Measurements from ENCODE around the gene EXOSC2. TPM values are rescaled to one million over a fixed set of nuclear protein-coding genes. Genes with fewer than 3 reads are reported as not detected.
A peak's percentile ranks its signal among the peaks of the same experiment; 100 is the strongest.

Gene EXOSC2
- total and polyA plus RNA-seq, 2 of the 13 experiments (the other 11 are each of a cell fraction or from before 2014, with no cell fraction given) = 27.5 to 63.8 TPM

- TF ChIP-seq ZNF512 (CRISPR knock-in tag; IDR thresholded peaks at IDR 0.05) = no peak
- no peak for TF ChIP-seq AKAP8 (CRISPR knock-in tag; IDR thresholded peaks at IDR 0.05)
- TF ChIP-seq FOXO1 (CRISPR knock-in tag; IDR thresholded peaks at IDR 0.05) = peak; percentile 9
- TF ChIP-seq NR2C2 (CRISPR knock-in tag; IDR thresholded peaks at IDR 0.05; ENCODE audit: borderline replicate concordance) = peak; percentile 47; the same call in 1 of the 2 replicates
- no peak for TF ChIP-seq FOXM1 (CRISPR knock-in tag; IDR thresholded peaks at IDR 0.05)
- no peak for TF ChIP-seq ATF5 (CRISPR knock-in tag; IDR thresholded peaks at IDR 0.05; ENCODE audit: low read depth)
- 0 out of 2 replicates have a peak, but pooled peaks have one; percentile 27 for TF ChIP-seq ZNF567 (CRISPR knock-in tag; IDR thresholded peaks at IDR 0.05; ENCODE audit: borderline replicate concordance)
- TF ChIP-seq HOXA9 (CRISPR knock-in tag; IDR thresholded peaks at IDR 0.05; ENCODE audit: borderline replicate concordance) = no peak
- no peak for TF ChIP-seq ZNF839 (CRISPR knock-in tag; IDR thresholded peaks at IDR 0.05; ENCODE audit: borderline replicate concordance)
- TF ChIP-seq ZNF12 (CRISPR knock-in tag; IDR thresholded peaks at IDR 0.05) = no peak
- TF ChIP-seq ZNF260 (CRISPR knock-in tag; IDR thresholded peaks at IDR 0.05; ENCODE audit: borderline replicate concordance, low read depth) = no peak
- TF ChIP-seq SAP130 (CRISPR knock-in tag; IDR thresholded peaks at IDR 0.05; ENCODE audit: low read depth) = peak; percentile 88
- no peak for TF ChIP-seq ZBTB4 (CRISPR knock-in tag; IDR thresholded peaks at IDR 0.05; ENCODE audit: borderline replicate concordance)
- no peak for TF ChIP-seq CBFB (CRISPR knock-in tag; IDR thresholded peaks at IDR 0.05)
- TF ChIP-seq RERE (CRISPR knock-in tag; IDR thresholded peaks at IDR 0.05; ENCODE audit: low read depth) = no peak
- TF ChIP-seq DR1 (CRISPR knock-in tag; IDR thresholded peaks at IDR 0.05) = peak; percentile 67; the same call in 1 of the 2 replicates
- TF ChIP-seq ADNP (CRISPR knock-in tag; IDR thresholded peaks at IDR 0.05) = 0 out of 2 replicates have a peak, but pooled peaks have one; percentile 24
- no peak for TF ChIP-seq RFX5 (IDR thresholded peaks at IDR 0.05; ENCODE audit: low read depth, low read length)
These were observed at the start of gene EXOSC2 (continued) for GRCh38 chr9:130693426-130694191.
